IMR-90 (cell line): ENCODE results near the gene RBP2. TPM values are rescaled to one million over a fixed set of nuclear protein-coding genes. Genes with fewer than 3 reads are reported as not detected.

Source experiments
- ATAC-seq: fragments of 200-7000 bp; cut with Tn5 transposase; 2 replicates; pipeline ENCODE4 v1.9.1; 2020; ENCODE audit warnings: low read depth, mild to moderate bottlenecking, moderate library complexity
- BruUV-seq: library from RNA; stranded (reverse); fragments of 400-500 nt; replicated peaks from 2 replicates; lab custom pipeline; 2021; lab: Mats Ljungman, UMichigan
- CTCF ChIA-PET: fragments of 300-600 bp; formaldehyde crosslinking; extraction: SDS; loops from one replicate; lab custom pipeline; 2021; ENCODE audit warnings: antibody characterized with exemption; lab: Yijun Ruan, JAX
- POLR2A ChIA-PET: fragments of 300-600 bp; sonication (Branson Sonifier 250); formaldehyde crosslinking; loops from one replicate; lab custom pipeline; 2022; ENCODE audit warnings: antibody characterized with exemption; ENCODE audit not compliant: unreplicated experiment; lab: Charles Lee
- DNase-seq: peaks from one replicate; pipeline ENCODE4 v3.0.0; 2013
- H2AFZ ChIP-seq: replicated peaks from 2 replicates; pipeline ENCODE3; 2013; ENCODE audit warnings: low read length, mild to moderate bottlenecking; ENCODE audit not compliant: poor library complexity
- H2AK5ac ChIP-seq: 2 replicates; pipeline ENCODE4 v1.6.1; 2013; ENCODE audit warnings: low read depth, low read length, inconsistent platforms
- H2AK9ac ChIP-seq: replicated peaks from 2 replicates; pipeline ENCODE3; 2013; ENCODE audit warnings: mild to moderate bottlenecking, low read depth, low read length, moderate library complexity; ENCODE audit not compliant: poor library complexity
- H2BK120ac ChIP-seq: 2 replicates; pipeline ENCODE4 v1.6.1; 2013; ENCODE audit warnings: low read depth, low read length, inconsistent platforms
- H2BK15ac ChIP-seq: 3 replicates; pipeline ENCODE4 v1.6.1; 2013; ENCODE audit warnings: low read depth, low read length, inconsistent platforms
- H2BK20ac ChIP-seq: 2 replicates; pipeline ENCODE4 v1.6.1; 2013; ENCODE audit warnings: low read depth, mild to moderate bottlenecking, inconsistent platforms, low read length, moderate library complexity
- H2BK5ac ChIP-seq: 2 replicates; pipeline ENCODE4 v1.6.1; 2013; ENCODE audit warnings: mild to moderate bottlenecking, low read depth, low read length, inconsistent platforms; ENCODE audit not compliant: poor library complexity, severe bottlenecking
- H3K14ac ChIP-seq: replicated peaks from 2 replicates; pipeline ENCODE4 v1.6.1; 2013; ENCODE audit warnings: low read depth, low read length, inconsistent platforms
- H3K18ac ChIP-seq: 2 replicates; pipeline ENCODE4 v1.6.1; 2013; ENCODE audit warnings: low read depth, low read length, control low read depth
- H3K23ac ChIP-seq: 2 replicates; pipeline ENCODE4 v1.6.1; 2013; ENCODE audit warnings: low read depth, low read length, inconsistent platforms
- H3K27ac ChIP-seq: 2 replicates; pipeline ENCODE4 v1.5.1; 2013; ENCODE audit warnings: mild to moderate bottlenecking, control low read depth, low read length; ENCODE audit not compliant: insufficient read depth
- H3K27me3 ChIP-seq: 2 replicates; pipeline ENCODE4 v1.6.1; 2013; ENCODE audit warnings: low read length; ENCODE audit not compliant: control insufficient read depth, insufficient read depth
- H3K36me3 ChIP-seq: 2 replicates; pipeline ENCODE4 v1.6.1; 2013; ENCODE audit warnings: low read length, mixed read lengths; ENCODE audit not compliant: control insufficient read depth, insufficient read depth
- H3K4ac ChIP-seq: 2 replicates; pipeline ENCODE4 v1.6.1; 2013; ENCODE audit warnings: low read depth, low read length, inconsistent platforms
- H3K4me1 ChIP-seq: 2 replicates; pipeline ENCODE4 v1.6.1; 2013; ENCODE audit warnings: low read length, mixed read lengths; ENCODE audit not compliant: control insufficient read depth, insufficient read depth
- H3K4me2 ChIP-seq: 2 replicates; pipeline ENCODE4 v1.6.1; 2013; ENCODE audit warnings: low read depth, mild to moderate bottlenecking, control low read depth, low read length, moderate library complexity
- H3K4me3 ChIP-seq: 2 replicates; pipeline ENCODE4 v1.5.1; 2013; ENCODE audit warnings: low read depth, mild to moderate bottlenecking, control low read depth, low read length, moderate library complexity; ENCODE audit not compliant: insufficient read depth
- H3K56ac ChIP-seq: 2 replicates; pipeline ENCODE4 v1.6.1; 2013; ENCODE audit warnings: low read length, inconsistent platforms; ENCODE audit not compliant: insufficient read depth; ENCODE audit errors: extremely low read depth
- H3K79me1 ChIP-seq, 2 experiments: 2 replicates each; pipeline ENCODE4 v1.6.1; 2013; ENCODE audit warnings: low read length in 2 of 2, inconsistent platforms in 1 of 2, low read depth in 1 of 2
- H3K9ac ChIP-seq: 2 replicates; pipeline ENCODE4 v1.6.1; 2013; ENCODE audit warnings: low read depth, low read length, control low read depth
- H3K9me1 ChIP-seq: 2 replicates; pipeline ENCODE4 v1.6.1; 2013; ENCODE audit warnings: low read length, inconsistent platforms; ENCODE audit not compliant: insufficient read depth
- H3K9me3 ChIP-seq: 2 replicates; pipeline ENCODE4 v1.6.1; 2013; ENCODE audit warnings: low read length; ENCODE audit not compliant: control insufficient read depth, insufficient read depth
- H4K20me1 ChIP-seq: 2 replicates; pipeline ENCODE4 v1.6.1; 2013; ENCODE audit warnings: low read length, inconsistent platforms; ENCODE audit not compliant: insufficient read depth
- H4K5ac ChIP-seq: 2 replicates; pipeline ENCODE4 v1.6.1; 2013; ENCODE audit warnings: mild to moderate bottlenecking, low read depth, low read length, control low read depth
- H4K8ac ChIP-seq, 2 experiments: 2 replicates each; pipeline ENCODE4 v1.6.1; 2013; ENCODE audit warnings: low read depth in 2 of 2, low read length in 2 of 2, control low read depth in 1 of 2, inconsistent platforms in 1 of 2
- H4K91ac ChIP-seq: 2 replicates; pipeline ENCODE4 v1.6.1; 2013; ENCODE audit warnings: low read depth, low read length, inconsistent platforms; ENCODE audit not compliant: insufficient read depth
- BHLHE40 ChIP-seq: fragments of 150-350 bp; IDR thresholded peaks from 2 replicates; pipeline ENCODE4 v1.6.1; 2016; ENCODE audit warnings: mild to moderate bottlenecking, low read depth, low read length
- CEBPB ChIP-seq: IDR thresholded peaks from 2 replicates; pipeline ENCODE4 v1.6.1; 2012; ENCODE audit warnings: low read depth, low read length, improper control_type of control experiment
- CHD1 ChIP-seq: IDR thresholded peaks from 2 replicates; pipeline ENCODE4 v1.6.1; 2012; ENCODE audit warnings: low read depth, low read length, improper control_type of control experiment
- FOS ChIP-seq: fragments of 150-350 bp; IDR thresholded peaks from 2 replicates; pipeline ENCODE4 v1.6.1; 2016; ENCODE audit warnings: low read depth, low read length
- MAFK ChIP-seq: IDR thresholded peaks from 2 replicates; pipeline ENCODE4 v1.6.1; 2012; ENCODE audit warnings: low read depth, low read length, improper control_type of control experiment
- MAZ ChIP-seq: IDR thresholded peaks from 2 replicates; pipeline ENCODE4 v1.6.1; 2012; ENCODE audit warnings: low read depth, mild to moderate bottlenecking, low read length, improper control_type of control experiment, moderate library complexity, borderline replicate concordance
- MXI1 ChIP-seq: IDR thresholded peaks from 2 replicates; pipeline ENCODE4 v1.6.1; 2012; ENCODE audit warnings: low read depth, mild to moderate bottlenecking, low read length, moderate library complexity, borderline replicate concordance
- NFE2L2 ChIP-seq: fragments of 150-350 bp; IDR thresholded peaks from 2 replicates; pipeline ENCODE4 v1.6.1; 2016; ENCODE audit warnings: low read depth, mild to moderate bottlenecking, low read length
- POLR2A ChIP-seq: IDR thresholded peaks from 2 replicates; pipeline ENCODE4 v1.6.1; 2012; ENCODE audit warnings: mild to moderate bottlenecking, low read depth, low read length
- RAD21 ChIP-seq: IDR thresholded peaks from 2 replicates; pipeline ENCODE4 v1.6.1; 2012; ENCODE audit warnings: low read length, improper control_type of control experiment
- RCOR1 ChIP-seq: IDR thresholded peaks from 2 replicates; pipeline ENCODE4 v1.6.1; 2012; ENCODE audit warnings: mild to moderate bottlenecking, low read length, improper control_type of control experiment; ENCODE audit not compliant: insufficient replicate concordance
- RFX5 ChIP-seq: IDR thresholded peaks from 2 replicates; pipeline ENCODE4 v1.8.0; 2012; ENCODE audit warnings: low read depth, mild to moderate bottlenecking, low read length, moderate library complexity
- SMC3 ChIP-seq: fragments of 150-350 bp; IDR thresholded peaks from 2 replicates; pipeline ENCODE4 v1.6.1; 2016; ENCODE audit warnings: low read depth, mild to moderate bottlenecking, antibody characterized with exemption, low read length, moderate library complexity
- WGBS, 2 experiments: methylation state at CpG; one replicate each; pipeline versions ENCODE4 v1.1.5 to v1.1.7; 2013; ENCODE audit warnings: missing lambda C conversion rate in 2 of 2; ENCODE audit not compliant: insufficient read length in 1 of 2; ENCODE audit errors: extremely low coverage in 2 of 2; 5-methylcytosine and 5-hydroxymethylcytosine counted together
- dilution Hi-C: fragments of 300-500 bp; cut with HindIII; formaldehyde crosslinking; loops from one replicate; pipeline ENCODE4 v1.14.3; 2018; ENCODE audit warnings: low sequenced_read_pairs; ENCODE audit not compliant: unreplicated experiment
- in situ Hi-C: fragments of 300-500 bp; cut with MboI; formaldehyde crosslinking; loops from 3 replicates; pipeline ENCODE4 v1.14.3; 2019; ENCODE audit warnings: low sequenced_read_pairs, inconsistent platforms, mixed read lengths
- intact Hi-C: fragments of 100-400 bp; cut with micrococcal nuclease; formaldehyde crosslinking; loops from 2 replicates; pipeline ENCODE4 v1.10.0; 2022
- polyA plus RNA-seq, 3 experiments: library from polyadenylated mRNA; depleted of rRNA; stranded (reverse); fragments of >200 nt; gene quantifications; 2 replicates each; pipeline ENCODE4 v1.2.3, GENCODE V29; 2012; ENCODE audit warnings: low replicate concordance in 1 of 3
- total RNA-seq: library from RNA; depleted of rRNA; stranded (reverse); fragments of >200 nt; gene quantifications from 2 replicates; pipeline ENCODE4 v1.2.3, GENCODE V29; 2012
- TF ChIP-seq, protein P1 (sequence below): conservative IDR thresholded peaks from 2 replicates; pipeline ENCODE4 v1.5.1; 2012; ENCODE audit warnings: mild to moderate bottlenecking, low read depth, low read length, improper control_type of control experiment
- TF ChIP-seq, protein P2 (sequence below): fragments of 150-350 bp; IDR thresholded peaks from 2 replicates; pipeline ENCODE4 v1.6.1; 2016; ENCODE audit warnings: low read depth, mild to moderate bottlenecking, low read length, moderate library complexity, borderline replicate concordance
- TF ChIP-seq, protein P3 (sequence below): fragments of 150-350 bp; IDR thresholded peaks from 2 replicates; pipeline ENCODE4 v1.6.1; 2017; ENCODE audit warnings: mild to moderate bottlenecking, antibody characterized with exemption, low read length, low read depth

The RBP2 gene
- total and polyA plus RNA-seq, 2 of the 4 experiments (the other 2 are of a cell fraction) = not detected

DNA sequence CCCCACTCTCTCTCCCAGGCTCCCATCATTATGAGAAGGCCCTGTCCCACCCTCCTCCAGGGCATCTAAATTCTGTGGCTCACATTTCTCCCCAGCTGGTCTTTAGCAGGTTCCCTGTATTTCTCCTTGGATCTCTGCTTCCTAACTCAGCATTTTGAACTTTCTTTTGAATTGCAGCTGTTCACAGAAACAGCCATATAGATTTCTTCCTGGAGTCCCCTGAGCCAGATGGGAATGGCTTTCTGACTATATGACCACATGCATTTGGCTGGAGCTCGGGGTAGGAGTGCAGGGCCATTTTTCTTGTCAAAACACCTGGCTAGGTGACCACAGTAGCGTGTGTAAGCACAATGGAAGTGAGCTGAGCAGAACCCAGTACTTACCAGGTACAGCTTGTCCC, 22.0 kb downstream of the RBP2 start:
- DNase-seq = no peak
- Histone ChIP-seq H2BK20ac (no peak overlapping the region), H4K8ac (no peak overlapping the region), H3K56ac (no peak overlapping the region), H3K4me1 (no peaks in the 10 kb centered on the region), H4K5ac (no peak overlapping the region), H2BK5ac (no peak overlapping the region), H3K9me1 (no peaks in the 10 kb centered on the region), H3K36me3 (no peaks in the 10 kb centered on the region), H3K9me3 (no peaks in the 10 kb centered on the region), H3K4me3 (no peak overlapping the region), H3K23ac (no peak overlapping the region), H3K4ac (no peak overlapping the region), H2AK9ac (no peak overlapping the region), H2BK120ac (no peak overlapping the region), H2AFZ (no peak overlapping the region), H4K91ac (no peak overlapping the region), H2BK15ac (no peak overlapping the region), H3K9ac (no peak overlapping the region), H3K4me2 (no peak overlapping the region), H3K27ac (no peak overlapping the region), H2AK5ac (no peak overlapping the region), H3K79me1 (no peaks in the 10 kb centered on the region), H4K20me1 (no peaks in the 10 kb centered on the region), H3K18ac (no peak overlapping the region), H3K27me3 (no peaks in the 10 kb centered on the region), H3K14ac (no peak overlapping the region)
- dilution Hi-C loops (no loop called here), intact Hi-C loops (no loop called here), in situ Hi-C loops (no loop called here)
- TF ChIP-seq RFX5 = no peak
- no peak for TF ChIP-seq MAZ
- TF ChIP-seq FOS = no peak
- no peak for TF ChIP-seq RCOR1
- TF ChIP-seq CHD1 = no peak
- TF ChIP-seq NFE2L2 = no peak
- TF ChIP-seq BHLHE40 = no peak
- no peak for TF ChIP-seq MXI1
- TF ChIP-seq RAD21 = no peak
- no peak for TF ChIP-seq MAFK
- TF ChIP-seq, protein P1, sequence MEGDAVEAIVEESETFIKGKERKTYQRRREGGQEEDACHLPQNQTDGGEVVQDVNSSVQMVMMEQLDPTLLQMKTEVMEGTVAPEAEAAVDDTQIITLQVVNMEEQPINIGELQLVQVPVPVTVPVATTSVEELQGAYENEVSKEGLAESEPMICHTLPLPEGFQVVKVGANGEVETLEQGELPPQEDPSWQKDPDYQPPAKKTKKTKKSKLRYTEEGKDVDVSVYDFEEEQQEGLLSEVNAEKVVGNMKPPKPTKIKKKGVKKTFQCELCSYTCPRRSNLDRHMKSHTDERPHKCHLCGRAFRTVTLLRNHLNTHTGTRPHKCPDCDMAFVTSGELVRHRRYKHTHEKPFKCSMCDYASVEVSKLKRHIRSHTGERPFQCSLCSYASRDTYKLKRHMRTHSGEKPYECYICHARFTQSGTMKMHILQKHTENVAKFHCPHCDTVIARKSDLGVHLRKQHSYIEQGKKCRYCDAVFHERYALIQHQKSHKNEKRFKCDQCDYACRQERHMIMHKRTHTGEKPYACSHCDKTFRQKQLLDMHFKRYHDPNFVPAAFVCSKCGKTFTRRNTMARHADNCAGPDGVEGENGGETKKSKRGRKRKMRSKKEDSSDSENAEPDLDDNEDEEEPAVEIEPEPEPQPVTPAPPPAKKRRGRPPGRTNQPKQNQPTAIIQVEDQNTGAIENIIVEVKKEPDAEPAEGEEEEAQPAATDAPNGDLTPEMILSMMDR = no peak
- no peak for TF ChIP-seq CEBPB
- no peak for TF ChIP-seq SMC3
- TF ChIP-seq, protein P2, sequence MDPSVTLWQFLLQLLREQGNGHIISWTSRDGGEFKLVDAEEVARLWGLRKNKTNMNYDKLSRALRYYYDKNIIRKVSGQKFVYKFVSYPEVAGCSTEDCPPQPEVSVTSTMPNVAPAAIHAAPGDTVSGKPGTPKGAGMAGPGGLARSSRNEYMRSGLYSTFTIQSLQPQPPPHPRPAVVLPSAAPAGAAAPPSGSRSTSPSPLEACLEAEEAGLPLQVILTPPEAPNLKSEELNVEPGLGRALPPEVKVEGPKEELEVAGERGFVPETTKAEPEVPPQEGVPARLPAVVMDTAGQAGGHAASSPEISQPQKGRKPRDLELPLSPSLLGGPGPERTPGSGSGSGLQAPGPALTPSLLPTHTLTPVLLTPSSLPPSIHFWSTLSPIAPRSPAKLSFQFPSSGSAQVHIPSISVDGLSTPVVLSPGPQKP = no peak
- TF ChIP-seq POLR2A = no peak
- TF ChIP-seq, protein P3, sequence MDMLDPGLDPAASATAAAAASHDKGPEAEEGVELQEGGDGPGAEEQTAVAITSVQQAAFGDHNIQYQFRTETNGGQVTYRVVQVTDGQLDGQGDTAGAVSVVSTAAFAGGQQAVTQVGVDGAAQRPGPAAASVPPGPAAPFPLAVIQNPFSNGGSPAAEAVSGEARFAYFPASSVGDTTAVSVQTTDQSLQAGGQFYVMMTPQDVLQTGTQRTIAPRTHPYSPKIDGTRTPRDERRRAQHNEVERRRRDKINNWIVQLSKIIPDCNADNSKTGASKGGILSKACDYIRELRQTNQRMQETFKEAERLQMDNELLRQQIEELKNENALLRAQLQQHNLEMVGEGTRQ = no peak
- POLR2A ChIA-PET = interaction anchor here (0.6 kb wide), 1 partner anchor 415 kb away, joined by 3 read pairs; no protein-coding TSS in a partner anchor
- BruUV-seq = no TSS peak
- ATAC-seq = no peak
- CTCF ChIA-PET = no interaction called here
- no CpG with 5 or more reads among the region's 2 CpGs for WGBS, 2 experiments
